ENCODE measurements around the gene CAPZB.

Gene CAPZB

DNA sequence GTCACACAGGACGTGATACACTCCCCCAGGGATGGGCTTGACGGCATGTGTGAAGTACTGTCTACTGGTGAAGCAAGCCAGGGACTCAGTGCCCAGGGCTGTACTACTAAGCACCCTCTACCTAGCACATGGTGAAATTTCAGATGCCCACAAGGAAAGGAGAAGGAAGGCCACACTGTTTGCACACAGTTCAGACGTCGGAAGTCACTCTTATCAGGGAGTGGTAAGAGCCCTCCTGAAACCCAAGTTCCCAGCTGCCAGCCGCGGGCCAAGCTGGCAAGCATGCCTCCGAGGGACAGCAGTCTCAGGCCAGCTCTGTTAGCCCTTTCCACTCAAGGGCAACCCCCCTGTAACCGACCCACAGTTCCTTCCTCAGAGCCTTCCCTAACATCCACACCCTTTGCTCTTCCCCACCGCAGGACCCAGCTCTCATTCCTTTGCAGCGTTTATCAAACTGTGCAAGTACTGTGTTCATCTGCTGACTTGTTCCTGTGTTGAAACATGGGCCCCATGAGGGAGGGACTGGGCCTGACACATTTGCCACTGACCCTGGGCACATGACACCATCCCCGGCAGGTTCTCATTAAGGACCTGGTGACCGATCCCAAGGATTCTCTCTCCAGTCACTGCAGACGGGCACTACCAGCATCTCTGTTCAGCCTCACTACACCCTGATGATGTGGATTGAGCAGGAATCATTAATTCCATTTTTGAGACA lies 114.7 kb downstream of the CAPZB start:
- no peak for DNase-seq (ENCODE audit: insufficient read length, low spot score)
- TF ChIP-seq SPI1 (IDR thresholded peaks at IDR 0.05; ENCODE audit: low read depth, low read length) (no peak), TAF1 (IDR thresholded peaks at IDR 0.05; ENCODE audit: low read depth, low read length) (no peak), POLR2A (IDR thresholded peaks at IDR 0.05; ENCODE audit: low read depth, low read length) (no peak), POU2F2 (IDR thresholded peaks at IDR 0.05; ENCODE audit: low read depth, low read length) (no peak), PAX5 (IDR thresholded peaks at IDR 0.05; ENCODE audit: insufficient read depth, low read length, severe bottlenecking) (no peak), POLR2AphosphoS5 (IDR thresholded peaks at IDR 0.05; ENCODE audit: low read depth, low read length) (no peak)
- no peak for FAIRE-seq

DNA sequence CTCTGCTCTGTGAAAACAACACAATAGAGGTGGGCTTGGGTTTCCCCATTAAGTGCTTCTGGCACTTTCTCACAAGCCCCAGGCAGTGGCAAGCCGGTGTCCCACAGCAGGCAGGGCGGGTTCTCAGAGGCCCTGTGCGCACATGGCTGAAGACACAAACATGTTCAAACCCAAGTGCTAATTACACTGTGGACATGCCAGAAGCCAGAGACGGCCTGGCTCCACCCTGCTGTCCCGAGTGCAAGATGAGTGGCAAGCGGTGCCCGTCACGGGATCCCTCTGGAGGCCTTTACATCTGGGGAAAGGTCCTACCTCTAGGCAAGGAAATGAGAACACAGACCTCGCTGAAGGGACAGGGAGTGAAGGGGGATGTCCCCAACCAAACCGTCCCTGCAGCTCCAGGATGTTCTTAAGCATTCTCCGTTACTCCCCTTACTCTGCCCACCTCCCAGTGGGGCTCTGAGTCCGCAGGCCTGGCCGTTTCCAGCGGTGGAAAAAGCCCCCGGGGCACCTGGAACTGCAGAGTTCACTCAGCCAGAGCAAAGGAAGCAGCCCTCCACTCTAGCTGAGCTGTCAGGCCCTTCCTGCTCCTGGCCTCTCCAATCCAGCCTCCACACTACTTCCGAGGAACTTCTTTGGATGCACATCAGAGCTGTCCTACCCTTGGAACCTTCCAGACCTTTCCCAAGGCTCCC lies 115.8 kb downstream of the CAPZB start:
- no peak for DNase-seq (ENCODE audit: insufficient read length, low spot score)
- no peak for FAIRE-seq
- TF ChIP-seq TAF1 (IDR thresholded peaks at IDR 0.05; ENCODE audit: low read depth, low read length), result no peak
- no peak for TF ChIP-seq POLR2A (IDR thresholded peaks at IDR 0.05; ENCODE audit: low read depth, low read length)
- no peak for TF ChIP-seq SPI1 (IDR thresholded peaks at IDR 0.05; ENCODE audit: low read depth, low read length)
- TF ChIP-seq POU2F2 (IDR thresholded peaks at IDR 0.05; ENCODE audit: low read depth, low read length), result no peak
- no peak for TF ChIP-seq PAX5 (IDR thresholded peaks at IDR 0.05; ENCODE audit: insufficient read depth, low read length, severe bottlenecking)
- no peak for TF ChIP-seq POLR2AphosphoS5 (IDR thresholded peaks at IDR 0.05; ENCODE audit: low read depth, low read length)

DNA sequence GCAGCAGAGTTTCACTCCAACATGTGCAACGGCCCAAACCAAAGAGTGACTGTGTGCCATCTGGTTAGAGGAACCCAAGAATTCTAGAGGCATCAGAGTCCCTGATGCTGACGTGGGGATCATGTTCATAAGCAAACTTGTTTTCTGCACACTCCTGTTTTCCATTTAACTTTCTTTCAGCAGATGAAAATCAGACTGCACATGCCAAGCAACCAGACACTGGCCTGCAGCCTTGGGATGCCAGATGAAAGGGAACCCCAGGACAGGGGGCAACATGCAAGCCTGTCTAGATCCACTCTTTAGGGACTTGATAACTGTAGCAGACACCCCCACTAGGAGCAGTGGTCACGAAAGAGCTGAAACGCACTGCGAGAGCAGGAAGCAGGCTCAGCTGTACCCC lies 116.4 kb downstream of the CAPZB start:
- no peak for TF ChIP-seq PAX5 (IDR thresholded peaks at IDR 0.05; ENCODE audit: insufficient read depth, low read length, severe bottlenecking)
- TF ChIP-seq SPI1 (IDR thresholded peaks at IDR 0.05; ENCODE audit: low read depth, low read length), result no peak
- no peak for TF ChIP-seq POU2F2 (IDR thresholded peaks at IDR 0.05; ENCODE audit: low read depth, low read length)
- TF ChIP-seq POLR2AphosphoS5 (IDR thresholded peaks at IDR 0.05; ENCODE audit: low read depth, low read length), result no peak
- no peak for TF ChIP-seq TAF1 (IDR thresholded peaks at IDR 0.05; ENCODE audit: low read depth, low read length)
- TF ChIP-seq POLR2A (IDR thresholded peaks at IDR 0.05; ENCODE audit: low read depth, low read length), result no peak
- no peak for FAIRE-seq
- no peak for DNase-seq (ENCODE audit: insufficient read length, low spot score)

DNA sequence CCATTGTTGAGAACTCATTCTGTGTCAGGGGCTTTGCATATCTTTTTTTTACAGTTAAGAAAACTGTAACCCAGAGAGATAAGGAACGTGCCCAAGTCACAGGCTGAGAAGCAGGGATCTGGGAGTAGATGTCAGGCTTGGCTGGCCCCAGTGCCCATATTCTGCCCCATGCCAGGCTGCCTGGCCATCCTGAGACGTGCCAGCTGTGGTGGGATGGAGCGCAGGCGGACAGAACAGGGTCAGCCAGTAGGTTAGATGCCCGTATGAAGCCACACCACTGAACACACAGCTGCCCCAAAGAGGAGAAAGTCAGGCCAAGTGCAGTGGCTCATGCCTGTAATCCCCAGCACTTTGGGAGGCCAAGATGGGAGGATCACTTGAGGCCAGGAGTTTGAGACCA lies 117.3 kb downstream of the CAPZB start:
- FAIRE-seq (no peak), DNase-seq (ENCODE audit: insufficient read length, low spot score) (no peak)
- TF ChIP-seq SPI1 (IDR thresholded peaks at IDR 0.05; ENCODE audit: low read depth, low read length) (no peak), POLR2AphosphoS5 (IDR thresholded peaks at IDR 0.05; ENCODE audit: low read depth, low read length) (no peak), TAF1 (IDR thresholded peaks at IDR 0.05; ENCODE audit: low read depth, low read length) (no peak), POLR2A (IDR thresholded peaks at IDR 0.05; ENCODE audit: low read depth, low read length) (no peak)

DNA sequence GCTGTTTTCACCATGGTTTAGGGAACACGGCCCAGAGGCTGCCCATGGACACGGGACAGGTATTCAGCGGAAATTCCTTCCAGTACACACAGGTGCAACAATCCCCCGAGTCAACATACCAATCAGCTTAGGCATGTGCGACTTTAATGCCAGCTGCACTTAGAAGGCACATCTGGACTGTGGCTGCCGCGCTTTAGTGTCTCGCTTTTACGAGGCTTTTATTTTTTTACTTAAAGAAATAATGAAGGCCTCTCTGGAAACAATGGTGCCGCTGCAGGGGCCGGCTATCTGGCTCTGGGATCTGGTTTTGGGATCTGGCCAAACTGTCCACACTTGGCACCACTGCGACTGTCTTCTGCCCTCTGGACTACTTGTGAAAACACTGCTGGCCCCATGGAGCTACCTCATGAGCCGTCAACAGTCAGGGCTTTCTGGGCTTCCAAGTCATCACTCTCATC lies 117.7 kb downstream of the CAPZB start:
- FAIRE-seq (no peak), DNase-seq (ENCODE audit: insufficient read length, low spot score) (no peak)
- TF ChIP-seq SPI1 (IDR thresholded peaks at IDR 0.05; ENCODE audit: low read depth, low read length) (no peak), POLR2A (IDR thresholded peaks at IDR 0.05; ENCODE audit: low read depth, low read length) (no peak), TAF1 (IDR thresholded peaks at IDR 0.05; ENCODE audit: low read depth, low read length) (no peak), POU2F2 (IDR thresholded peaks at IDR 0.05; ENCODE audit: low read depth, low read length) (no peak)

DNA sequence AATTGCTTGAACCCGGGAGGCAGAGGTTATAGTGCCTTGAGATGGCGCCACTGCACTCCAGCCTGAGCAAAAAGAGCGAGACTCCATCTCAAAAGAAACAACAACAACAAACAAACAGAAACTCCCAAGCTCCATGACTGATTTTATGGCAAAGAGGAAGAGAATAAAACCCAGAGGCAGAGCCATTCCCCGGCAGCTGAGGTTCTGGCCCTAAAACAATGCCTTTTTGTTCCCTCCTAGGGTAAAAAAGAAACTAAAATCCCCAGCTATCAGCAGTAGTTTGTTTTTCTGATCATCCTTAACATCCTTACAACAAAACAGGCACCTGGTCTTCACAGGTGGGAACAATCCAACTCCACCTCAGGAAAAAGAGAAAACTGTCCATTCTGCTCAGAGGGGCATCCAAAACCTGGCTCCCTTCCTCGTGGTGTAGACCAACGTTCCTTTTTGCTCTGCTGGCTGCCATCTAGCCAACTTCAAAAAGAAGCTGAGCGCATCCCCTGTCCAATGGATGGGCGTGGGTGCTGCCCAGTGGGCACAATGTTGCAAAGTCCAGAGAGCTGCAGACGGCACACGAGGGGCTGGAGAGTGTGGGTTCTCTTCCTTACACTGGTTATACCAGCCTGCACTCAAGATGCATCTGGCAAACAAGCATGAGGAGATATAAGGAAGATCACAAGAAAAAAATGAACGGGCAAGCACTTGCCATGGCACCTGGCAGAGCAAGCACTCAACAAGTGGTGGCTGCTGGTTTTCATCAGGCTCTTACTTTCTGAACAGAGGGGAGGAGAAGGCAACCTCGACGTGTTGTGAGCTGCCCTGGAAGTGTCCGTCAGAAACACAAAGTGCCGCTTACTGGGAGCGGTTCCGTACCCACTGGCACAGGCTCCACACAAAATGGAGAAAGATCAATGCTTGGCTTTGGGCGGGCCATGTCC lies 118.5 kb downstream of the CAPZB start:
- TF ChIP-seq POU2F2 (IDR thresholded peaks at IDR 0.05; ENCODE audit: low read depth, low read length) (no peak), SPI1 (IDR thresholded peaks at IDR 0.05; ENCODE audit: low read depth, low read length) (no peak), PAX5 (IDR thresholded peaks at IDR 0.05; ENCODE audit: insufficient read depth, low read length, severe bottlenecking) (no peak), POLR2AphosphoS5 (IDR thresholded peaks at IDR 0.05; ENCODE audit: low read depth, low read length) (no peak), POLR2A (IDR thresholded peaks at IDR 0.05; ENCODE audit: low read depth, low read length) (no peak)
- DNase-seq (ENCODE audit: insufficient read length, low spot score) (no peak), FAIRE-seq (no peak)

DNA sequence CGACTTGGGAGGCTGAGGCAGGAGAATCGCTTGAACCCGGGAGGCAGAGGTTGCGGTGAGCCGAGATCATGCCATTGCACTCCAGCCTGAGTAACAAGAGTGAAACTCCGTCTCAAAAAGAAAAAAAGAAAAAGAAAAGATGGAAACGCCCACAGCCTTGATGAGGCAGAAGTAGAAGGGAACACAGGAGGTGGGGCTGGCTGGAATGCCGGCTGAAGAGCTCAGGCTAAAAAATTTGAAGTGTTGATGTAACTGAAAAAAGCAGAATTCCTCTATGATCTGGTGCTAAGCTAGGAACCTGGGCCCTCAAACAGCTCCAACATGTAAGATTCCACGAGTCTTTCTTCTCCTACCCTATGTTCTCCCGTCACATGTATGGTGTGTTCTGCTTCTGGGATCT lies 119.6 kb downstream of the CAPZB start:
- no peak for TF ChIP-seq POLR2A (IDR thresholded peaks at IDR 0.05; ENCODE audit: low read depth, low read length)
- no peak for TF ChIP-seq PAX5 (IDR thresholded peaks at IDR 0.05; ENCODE audit: insufficient read depth, low read length, severe bottlenecking)
- TF ChIP-seq POLR2AphosphoS5 (IDR thresholded peaks at IDR 0.05; ENCODE audit: low read depth, low read length), result no peak
- TF ChIP-seq TAF1 (IDR thresholded peaks at IDR 0.05; ENCODE audit: low read depth, low read length), result no peak
- no peak for TF ChIP-seq POU2F2 (IDR thresholded peaks at IDR 0.05; ENCODE audit: low read depth, low read length)
- TF ChIP-seq SPI1 (IDR thresholded peaks at IDR 0.05; ENCODE audit: low read depth, low read length), result no peak
- FAIRE-seq, result no peak
- DNase-seq (ENCODE audit: insufficient read length, low spot score), result no peak

DNA sequence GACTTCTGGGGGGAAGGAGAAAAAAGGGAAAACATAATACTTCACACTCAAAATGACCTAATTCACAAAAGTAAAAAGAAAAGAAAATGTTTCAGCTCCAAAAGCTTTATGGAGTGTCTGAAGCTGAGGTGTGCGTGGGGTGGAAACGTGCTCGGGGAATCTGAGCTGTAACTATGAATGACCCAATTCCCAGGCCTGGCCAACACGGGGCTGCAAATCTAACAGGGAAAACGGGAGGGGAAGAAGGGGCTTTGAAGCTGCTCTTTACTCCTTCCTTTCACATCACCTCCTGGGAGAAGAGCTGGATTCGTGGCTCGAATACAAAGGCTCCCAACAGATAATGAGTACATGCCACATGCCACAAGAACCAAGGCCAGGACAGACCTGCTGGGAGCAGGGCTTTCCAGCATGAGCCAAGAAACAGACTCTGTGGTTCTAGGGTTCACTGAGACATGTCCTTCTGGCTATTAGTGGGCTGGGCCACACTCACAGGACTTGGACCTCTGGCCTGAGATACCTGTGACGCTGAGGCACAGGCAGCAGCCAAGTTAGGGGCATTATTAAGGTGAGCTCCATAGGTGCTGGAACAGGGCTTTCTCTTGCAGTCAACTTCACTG lies 121.7 kb downstream of the CAPZB start:
- no peak for DNase-seq (ENCODE audit: insufficient read length, low spot score)
- no peak for FAIRE-seq
- TF ChIP-seq PAX5 (IDR thresholded peaks at IDR 0.05; ENCODE audit: insufficient read depth, low read length, severe bottlenecking) (no peak), TAF1 (IDR thresholded peaks at IDR 0.05; ENCODE audit: low read depth, low read length) (no peak), POLR2A (IDR thresholded peaks at IDR 0.05; ENCODE audit: low read depth, low read length) (no peak), POLR2AphosphoS5 (IDR thresholded peaks at IDR 0.05; ENCODE audit: low read depth, low read length) (no peak), SPI1 (IDR thresholded peaks at IDR 0.05; ENCODE audit: low read depth, low read length) (no peak), POU2F2 (IDR thresholded peaks at IDR 0.05; ENCODE audit: low read depth, low read length) (no peak)
